ENCODE results near the gene GORASP1.
A peak's percentile ranks its signal among the peaks of the same experiment; 100 is the strongest.

The GORASP1 gene

DNA sequence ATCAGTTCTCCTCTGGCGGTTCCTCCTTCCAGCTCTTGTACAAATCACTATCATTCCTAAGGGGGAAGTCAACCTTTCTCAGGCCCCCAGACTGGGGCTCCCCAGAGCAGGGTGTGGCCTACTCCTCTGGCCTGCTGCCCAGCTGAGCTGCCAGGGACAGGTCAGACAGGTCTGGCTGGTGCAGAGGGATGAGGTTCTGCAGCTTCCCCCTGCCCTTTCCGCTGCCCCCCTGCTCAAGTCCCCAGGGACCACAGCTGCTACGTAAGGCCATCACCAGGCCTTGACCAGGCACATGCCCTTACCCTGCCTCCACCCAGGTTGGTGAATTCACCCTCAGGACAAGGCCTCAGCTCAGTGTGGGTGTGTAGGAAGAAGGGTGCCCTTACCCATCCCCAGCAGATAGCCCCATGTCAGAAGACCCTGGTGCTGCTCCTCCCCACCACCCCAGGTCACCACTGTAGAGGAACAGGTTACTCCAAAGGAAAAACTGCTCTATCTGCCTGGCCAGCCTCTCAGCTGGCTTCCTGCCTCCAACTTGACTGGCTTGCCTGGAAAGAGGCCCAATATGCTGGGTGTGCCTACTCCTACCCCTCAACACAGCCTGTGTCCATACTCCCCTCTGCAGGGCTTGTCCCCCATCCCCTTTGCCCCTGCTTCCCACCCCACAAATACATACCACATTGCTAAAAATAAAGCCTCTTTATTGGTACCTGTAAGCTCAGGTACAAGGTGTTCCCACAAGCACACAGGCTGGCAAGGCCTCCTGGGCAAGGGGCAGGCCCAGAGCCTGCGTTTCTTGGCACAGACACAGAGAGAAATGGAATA is 34.0 kb upstream of the GORASP1 start:
- peak; percentile 46 for DNase-seq (ENCODE audit: low spot score)

DNA sequence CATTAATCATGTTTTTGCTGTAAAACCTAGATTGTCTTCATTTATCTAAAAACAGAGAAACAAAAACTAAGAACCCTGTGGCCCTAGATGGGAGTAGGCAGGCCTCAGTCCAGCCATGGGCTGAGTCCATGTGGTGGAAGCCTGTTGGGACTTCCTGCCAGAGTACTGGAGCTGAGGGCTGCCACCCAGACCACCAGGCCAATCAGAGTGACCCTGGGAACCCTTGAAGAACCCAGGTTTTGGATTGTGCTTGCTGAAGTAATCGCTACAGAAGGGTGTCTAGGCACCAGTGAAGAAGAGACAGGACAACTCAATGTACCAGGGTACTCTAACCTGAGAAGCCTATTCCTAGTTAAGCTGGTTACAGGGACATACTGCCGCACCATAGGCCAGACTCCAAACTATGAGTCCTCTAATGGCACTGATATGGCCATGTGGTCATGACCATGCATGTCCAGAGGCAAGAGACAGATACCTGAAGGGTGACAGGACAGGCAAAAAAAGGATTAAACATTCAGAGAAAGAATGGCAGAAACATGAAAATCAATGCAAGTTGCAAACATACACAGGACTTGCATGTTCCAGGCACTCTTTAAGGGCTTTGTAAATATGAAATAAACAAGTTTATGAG is 33.0 kb upstream of the GORASP1 start:
- no peak for DNase-seq (ENCODE audit: low spot score)

DNA sequence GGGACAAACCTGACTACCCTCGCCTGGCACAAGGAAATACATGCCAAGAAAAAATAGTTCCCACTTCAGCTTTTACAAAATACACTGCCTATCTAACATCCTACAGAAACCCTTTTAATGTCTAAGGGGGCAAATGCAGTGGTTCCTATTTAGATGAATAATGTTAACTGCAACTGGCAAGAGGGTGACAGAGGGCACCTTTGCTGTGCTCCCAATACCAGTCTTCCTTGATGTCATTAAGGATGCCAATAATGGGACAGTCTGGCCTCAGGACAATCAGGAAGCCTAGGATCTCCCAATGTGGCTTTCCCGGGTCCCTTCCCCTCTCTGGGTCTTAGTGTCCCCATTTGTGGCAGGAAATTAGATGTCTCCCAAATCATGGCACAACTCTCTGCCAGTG is 32.0 kb upstream of the GORASP1 start:
- DNase-seq (ENCODE audit: low spot score) = no peak

DNA sequence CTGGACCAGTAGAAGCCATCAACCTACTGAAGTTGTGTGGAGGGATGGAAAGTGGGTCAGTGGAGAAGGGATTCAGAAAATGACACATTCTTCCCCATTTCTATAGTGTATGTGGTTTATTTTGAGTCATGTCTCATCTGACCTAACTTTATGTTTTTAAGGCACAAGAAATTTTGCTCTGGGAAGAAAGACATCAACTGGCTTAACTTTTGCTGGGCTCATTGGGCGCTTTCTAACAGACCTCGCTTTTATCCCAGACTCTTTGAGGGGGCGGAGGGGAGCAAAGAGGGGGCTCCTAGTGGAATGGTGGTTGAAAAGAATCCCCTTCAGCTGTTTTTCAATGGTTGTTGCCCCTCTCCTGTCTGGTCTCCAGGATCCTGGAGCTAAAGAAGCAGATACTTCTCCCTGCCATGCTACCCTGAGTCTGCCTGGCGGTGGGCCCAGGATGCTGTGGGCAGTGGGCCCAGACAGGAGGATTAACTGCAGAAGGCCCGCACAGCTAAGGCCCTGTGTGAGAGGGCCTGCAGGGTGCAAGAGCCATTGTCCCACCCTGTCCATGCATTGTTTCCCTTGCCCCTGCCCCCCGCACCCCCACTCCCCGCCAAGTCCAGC is 31.5 kb upstream of the GORASP1 start:
- peak; percentile 40 for DNase-seq (ENCODE audit: low spot score)

DNA sequence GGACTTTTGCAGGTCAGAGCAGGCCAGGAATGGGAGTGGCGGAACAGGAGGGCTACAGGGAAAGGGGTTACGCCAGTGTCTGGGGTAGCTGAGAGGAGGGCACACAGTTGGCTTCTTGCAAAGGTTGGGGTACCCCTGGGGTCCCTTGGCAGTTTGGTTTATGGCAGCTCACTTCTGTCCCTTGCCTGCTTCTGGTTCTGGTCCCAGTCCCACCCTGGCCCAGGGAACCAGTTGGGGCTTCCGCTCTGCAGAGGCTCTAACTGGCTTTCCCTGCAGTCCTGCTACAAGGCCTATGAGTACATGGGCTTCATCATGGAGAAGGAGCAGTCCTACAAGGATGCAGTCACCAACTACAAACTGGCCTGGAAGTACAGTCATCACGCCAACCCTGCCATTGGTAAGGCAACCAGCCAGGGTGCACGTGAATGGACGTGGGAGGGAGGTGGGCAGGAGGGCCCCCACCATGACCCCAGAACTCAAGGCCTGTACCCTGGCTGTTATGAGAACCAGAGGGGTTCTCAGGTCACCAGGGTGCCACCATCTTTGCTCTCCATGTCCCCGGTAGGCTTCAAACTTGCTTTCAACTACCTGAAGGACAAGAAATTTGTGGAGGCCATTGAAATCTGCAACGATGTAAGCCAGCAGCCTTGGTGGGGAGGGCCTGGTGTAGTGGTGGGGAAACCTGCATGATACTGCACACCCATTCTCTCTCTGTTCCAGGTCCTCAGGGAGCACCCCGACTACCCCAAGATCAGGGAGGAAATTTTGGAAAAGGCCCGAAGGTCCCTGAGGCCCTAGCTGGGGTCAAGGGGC is 30.8 kb upstream of the GORASP1 start:
- DNase-seq (ENCODE audit: low spot score) = no peak

DNA sequence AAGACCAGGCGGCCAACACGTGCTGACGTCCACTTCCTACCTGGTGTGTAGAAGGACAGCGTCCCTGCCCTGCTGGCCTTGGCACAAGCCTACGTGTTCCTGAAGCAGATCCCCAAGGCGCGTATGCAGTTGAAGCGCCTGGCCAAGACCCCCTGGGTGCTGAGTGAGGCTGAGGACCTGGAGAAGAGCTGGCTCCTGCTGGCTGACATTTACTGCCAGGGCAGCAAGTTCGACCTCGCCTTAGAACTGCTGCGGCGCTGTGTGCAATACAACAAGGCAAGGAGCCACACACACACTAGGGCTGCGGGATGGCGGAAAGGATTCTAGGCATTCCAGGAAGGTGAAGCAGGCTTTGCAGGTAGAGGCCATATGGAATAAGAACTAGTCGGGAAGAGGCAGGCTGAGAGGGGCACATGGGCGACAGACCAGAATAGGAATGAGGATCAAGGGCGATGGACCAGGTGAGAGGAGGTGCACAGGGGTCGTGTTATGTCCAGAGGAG is 30.1 kb upstream of the GORASP1 start:
- DNase-seq (ENCODE audit: low spot score) = no peak

DNA sequence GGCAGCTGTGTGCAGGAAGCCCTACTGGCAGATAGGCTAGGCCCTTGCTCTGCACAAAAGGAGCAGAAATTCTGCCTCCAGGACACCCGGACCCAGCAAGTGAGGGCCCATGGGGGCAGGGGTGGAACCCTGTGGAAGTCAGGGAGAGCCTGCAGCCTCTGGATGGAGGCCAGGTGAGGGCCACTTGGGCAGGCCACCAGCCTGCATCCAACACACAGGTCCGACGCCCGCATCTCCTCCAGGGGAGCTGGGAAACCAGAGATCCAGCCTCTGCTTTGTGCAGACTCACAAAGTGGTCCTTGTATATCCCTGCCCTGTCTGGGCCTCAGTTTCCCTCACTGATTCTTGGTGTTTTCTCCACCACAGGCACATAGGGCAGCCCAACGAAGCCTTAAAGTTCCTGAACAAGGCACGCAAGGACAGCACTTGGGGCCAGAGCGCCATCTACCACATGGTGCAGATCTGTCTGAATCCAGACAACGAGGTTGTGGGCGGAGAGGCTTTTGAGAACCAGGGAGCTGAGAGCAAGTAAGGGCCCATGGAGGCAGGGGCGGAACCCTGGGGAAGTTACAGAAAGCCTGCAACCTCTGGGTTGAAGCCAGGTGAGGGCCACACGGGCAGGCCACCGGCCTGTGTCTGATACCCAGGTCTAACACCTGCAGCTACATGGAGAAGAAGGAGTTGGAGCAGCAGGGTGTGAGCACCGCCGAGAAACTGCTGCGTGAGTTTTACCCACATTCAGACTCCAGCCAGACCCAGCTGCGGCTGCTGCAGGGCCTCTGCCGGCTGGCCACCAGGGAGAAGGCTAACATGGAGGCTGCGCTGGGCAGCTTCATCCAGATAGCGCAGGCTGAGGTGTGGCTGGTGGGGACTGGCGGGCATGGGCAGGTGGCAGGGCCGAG is 29.4 kb upstream of the GORASP1 start:
- no peak for DNase-seq (ENCODE audit: low spot score)

DNA sequence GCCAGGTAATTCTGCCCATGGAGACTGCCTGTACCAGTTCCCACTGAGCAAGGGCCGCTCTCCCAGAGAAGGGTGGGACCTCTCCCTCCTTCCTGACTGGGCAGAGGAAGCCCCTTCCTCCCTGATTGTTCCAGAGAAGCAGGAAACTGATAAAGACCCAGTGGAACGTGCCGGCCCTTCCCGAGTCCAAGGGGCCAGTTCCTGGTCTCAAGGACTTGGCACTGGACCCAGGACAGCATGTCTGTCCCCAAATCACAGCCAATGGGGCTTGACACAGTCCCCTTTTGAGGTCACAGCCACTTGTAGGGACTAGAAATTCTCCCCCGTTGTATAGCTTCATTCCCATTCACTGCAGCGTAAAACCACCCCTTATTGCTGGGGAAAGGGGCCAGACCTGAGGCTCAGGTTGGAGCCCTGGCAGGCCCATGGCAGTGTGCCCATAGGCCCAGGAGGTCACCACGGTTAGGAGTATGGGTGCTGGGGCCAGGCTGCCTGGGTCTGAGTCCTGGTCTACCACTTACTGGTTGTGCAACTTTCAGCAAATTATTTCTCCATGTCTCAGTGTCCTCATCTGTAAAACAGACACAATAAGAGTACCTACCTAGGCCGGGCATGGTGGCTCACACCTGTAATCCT is 27.9 kb upstream of the GORASP1 start:
- no peak for DNase-seq (ENCODE audit: low spot score)

DNA sequence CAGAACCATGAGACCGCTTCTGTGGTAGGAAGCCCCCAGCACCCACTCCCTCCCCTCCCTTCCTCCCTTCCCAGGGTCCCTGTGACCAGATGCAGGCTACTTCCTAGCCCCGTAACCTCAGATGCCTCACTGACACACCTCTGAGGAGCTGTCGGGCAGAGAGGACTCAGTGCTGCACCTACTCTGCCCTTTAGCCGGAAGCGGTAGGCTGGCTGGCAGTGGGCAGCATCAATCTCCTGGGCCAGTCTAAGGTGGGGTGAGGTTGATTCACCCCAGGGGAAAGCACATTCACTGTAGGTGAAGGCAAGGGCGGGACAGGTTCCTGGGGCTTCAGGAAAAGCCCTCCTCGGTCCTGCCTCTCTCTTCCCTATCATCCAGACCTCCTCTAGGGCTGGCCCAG is 26.9 kb upstream of the GORASP1 start:
- no peak for DNase-seq (ENCODE audit: low spot score)

DNA sequence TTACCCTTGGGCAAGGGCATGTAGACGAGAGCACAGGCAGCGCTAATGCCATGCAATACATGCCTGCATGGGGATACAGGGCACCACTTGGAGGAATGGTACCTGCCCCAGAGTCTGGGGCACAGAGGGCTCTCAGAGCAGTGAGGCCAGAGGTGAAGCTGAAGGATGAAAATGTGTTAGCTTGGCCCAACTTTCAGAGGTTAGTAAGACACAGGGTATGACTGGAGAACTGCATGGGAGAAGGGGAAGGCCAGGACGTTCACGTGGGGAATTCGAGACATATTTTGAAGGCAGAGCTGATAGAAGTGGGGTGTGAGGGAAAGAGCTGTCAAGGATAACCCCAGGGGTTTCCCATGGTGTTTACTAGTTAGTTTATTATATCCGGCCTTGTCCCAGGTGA is 26.4 kb upstream of the GORASP1 start:
- no peak for DNase-seq (ENCODE audit: low spot score)

DNA sequence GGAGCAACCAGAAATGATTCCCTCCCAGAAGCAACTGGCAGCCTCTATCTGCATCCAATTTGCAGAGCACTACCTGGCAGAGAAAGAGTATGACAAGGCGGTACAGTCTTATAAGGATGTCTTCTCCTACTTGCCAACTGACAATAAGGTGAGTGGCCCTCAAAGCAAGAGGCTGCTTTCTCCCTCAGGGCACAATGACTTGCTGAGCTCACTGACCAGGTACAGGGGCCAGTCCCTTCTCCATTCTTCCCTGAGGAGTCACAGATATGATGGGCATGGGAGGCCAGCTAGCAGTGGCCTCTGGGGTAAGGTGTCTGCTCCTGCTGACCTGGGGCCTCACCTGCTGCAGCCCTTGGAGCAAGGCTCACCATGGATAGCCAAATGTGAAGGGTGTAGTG is 25.7 kb upstream of the GORASP1 start:
- no peak for DNase-seq (ENCODE audit: low spot score)

DNA sequence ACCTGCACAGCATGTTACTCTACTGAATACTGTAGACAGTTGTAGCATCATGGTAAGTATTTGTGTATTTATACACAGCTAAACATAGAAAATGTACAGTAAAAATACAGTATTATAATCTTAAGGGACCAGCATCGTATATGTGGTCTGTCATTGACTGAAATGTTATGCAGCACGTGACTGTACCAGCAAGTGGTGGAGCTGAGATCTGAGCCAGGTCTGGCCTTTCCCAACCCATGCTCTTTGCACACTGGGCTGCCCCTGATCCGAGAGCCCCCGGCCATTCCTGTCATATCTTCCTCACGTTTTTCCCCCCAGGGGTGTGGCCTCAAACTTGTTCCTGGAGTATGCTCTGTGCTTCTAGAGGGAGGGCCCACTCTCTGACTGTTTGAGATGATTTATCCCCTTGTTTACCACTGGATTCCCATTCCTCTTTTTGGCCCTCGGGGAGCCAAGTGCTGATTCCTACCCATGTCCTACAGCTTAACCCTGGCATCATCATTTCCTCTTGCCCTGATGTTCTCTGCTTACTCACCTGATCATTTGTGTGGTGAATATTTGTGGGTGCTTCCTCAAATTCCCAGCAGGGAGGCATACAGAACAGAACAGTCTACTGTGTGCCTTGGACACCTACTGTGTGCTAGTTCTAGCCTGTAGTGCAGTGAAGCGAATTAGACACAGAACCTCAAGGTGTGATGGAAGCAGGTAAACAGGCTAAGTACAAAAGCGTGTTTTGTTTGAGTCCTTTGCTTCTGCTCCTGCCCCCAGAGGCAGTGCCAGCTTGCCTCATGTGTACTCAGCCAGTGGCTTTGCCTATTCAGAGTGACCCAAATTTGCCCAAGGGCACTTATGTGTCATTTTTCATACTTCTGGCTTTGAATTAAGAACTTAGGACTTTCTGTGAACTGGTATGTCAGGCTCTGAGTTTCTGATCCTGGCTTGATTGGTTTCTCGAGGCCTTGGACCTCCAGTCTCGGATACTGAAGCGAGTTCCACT is 25.0 kb upstream of the GORASP1 start:
- DNase-seq (ENCODE audit: low spot score) = no peak

DNA sequence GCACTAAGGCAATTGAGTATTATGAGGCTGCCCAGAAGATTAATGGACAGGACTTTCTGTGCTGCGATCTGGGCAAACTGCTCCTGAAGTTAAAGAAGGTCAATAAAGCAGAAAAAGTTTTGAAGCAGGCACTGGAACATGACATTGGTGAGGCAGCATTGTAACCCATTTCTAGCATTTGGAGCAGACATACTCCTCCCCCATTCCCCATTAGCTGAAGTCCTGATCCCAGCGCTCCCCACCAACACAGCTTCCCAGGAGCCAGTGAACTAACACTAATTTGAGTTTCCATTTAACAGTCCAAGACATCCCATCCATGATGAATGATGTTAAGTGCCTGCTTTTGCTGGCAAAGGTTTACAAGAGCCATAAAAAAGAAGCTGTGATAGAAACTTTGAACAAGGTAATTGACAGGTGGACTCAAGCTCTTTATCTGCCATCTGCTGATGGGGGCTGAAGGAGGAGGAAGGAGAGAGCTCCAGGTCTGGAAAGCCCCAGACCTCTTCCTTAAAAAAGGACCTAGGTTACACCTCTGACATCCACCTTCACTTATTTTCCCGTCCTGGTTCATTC is 23.4 kb upstream of the GORASP1 start:
- DNase-seq (ENCODE audit: low spot score) = no peak

DNA sequence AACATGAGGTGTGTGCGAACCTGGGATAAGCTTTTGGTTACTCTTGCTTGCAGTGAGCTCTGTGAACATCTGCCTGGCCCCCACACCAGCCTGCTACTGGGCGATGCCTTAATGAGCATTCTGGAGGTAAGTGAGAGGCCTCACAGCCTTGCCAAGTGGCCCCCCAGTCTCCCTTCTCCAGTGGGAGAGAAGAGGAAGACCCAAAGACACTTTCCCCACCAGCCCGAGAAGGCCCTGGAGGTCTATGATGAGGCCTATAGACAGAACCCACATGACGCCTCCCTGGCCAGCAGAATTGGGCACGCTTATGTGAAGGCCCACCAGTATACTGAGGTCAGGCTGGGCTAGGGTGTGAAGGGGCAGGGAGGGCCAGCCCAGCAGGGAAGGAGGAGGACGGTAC is 22.6 kb upstream of the GORASP1 start:
- no peak for DNase-seq (ENCODE audit: low spot score)

DNA sequence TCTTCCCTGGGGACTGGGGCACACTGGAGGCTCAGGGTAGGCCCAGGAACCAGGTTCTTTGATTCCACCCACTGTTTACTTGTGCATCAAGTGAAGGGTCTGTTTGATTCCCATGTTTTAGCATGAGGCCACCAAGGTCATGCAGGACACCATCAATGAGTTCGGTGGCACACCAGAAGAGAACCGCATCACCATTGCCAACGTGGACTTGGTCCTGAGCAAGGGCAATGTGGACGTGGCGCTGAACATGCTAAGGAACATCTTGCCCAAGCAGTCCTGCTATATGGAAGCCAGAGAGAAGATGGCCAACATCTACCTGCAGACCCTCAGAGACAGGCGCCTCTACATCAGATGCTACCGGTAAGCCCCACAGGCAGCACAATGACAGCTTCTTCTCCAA is 21.5 kb upstream of the GORASP1 start:
- no peak for DNase-seq (ENCODE audit: low spot score)

DNA sequence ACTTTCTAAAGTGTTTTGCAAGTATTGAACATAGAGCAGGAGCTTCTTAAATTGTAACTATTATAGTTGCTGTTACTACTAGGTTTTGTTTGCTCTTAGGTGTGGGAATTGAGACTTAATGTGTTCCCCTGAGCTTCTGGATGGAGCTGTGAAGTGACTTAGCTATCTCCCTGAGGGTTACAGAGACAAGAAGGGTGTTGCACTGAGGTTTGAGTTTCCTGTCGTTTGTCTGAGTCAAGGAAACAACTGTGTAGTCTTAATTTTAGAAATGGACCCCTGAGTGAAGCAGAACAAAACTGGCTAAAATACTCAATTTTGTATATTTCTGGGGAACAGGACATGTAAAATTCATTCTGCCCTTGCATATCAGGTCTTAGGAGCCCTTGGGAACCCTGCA is 20.5 kb upstream of the GORASP1 start:
- no peak for DNase-seq (ENCODE audit: low spot score)

DNA sequence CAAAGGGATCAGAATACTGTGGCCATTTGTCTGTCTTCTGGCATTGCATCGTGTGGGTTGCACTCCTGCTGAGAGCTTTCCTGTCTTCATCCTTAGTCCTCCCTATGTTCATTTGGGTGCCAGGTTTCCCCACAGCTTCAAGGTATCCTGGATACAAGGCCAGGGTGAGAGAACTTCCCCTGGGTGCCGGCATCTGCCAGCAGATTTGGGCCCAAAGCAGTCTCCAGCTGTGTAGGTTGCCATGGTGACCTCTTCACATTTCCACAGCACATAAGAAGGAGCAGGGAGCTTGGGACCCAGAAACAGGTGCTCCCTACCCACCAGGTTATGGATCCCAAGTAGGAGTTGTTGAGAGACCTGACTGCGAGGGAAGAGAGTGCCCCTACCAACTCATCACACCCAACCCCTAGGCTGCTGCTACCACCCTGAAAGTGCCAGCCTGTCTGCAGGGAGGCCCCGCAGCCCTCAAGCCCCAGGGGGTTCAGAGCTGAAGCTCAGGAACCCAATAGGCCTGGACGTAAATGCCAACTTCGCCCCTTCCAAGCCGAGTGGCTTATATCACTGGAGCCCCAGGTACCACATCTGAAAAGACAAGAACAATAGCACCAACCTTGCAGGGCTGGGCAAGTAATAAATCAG is 20.0 kb upstream of the GORASP1 start:
- DNase-seq (ENCODE audit: low spot score) = no peak

DNA sequence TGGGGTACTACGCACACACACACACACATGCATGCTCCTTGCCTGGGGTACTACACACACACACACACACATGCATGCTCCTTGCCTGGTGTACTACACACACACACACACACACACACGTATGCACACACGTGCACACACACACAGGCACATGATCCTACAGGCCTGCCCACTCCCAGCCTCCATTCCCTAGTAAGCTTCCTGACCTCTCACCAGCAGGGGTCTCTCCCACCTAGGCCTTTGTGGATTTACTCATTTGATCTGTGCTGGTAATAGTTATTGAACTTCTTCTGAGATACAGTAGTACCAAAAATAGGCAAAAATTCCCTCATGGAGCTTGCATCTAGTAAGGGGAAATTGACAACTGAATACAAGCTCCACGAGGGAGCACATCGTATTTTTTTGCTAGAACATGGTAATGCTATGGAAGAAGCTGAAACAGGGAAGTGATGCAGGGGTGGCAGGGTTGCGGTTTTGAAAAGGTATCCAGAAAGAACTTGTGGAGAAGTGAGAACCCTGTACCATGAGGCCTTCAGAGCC is 19.2 kb upstream of the GORASP1 start:
- DNase-seq (ENCODE audit: low spot score) = peak; percentile 54

Measured in AG20443 (cell line).